GM21619 (cell line): ENCODE results near the gene GSG1L.

Experiments used
- ATAC-seq: cut with Tn5 transposase; IDR thresholded peaks from one replicate; pipeline ENCODE4 v1.9.1; 2021; ENCODE audit not compliant: unreplicated experiment

Gene GSG1L

GRCh38 chr16:27742333-27742732 is 321.2 kb downstream of the GSG1L start:
- no peak for ATAC-seq

GRCh38 chr16:27740496-27741201 is 322.9 kb downstream of the GSG1L start:
- ATAC-seq, result no peak

GRCh38 chr16:27739606-27740357 is 323.7 kb downstream of the GSG1L start:
- ATAC-seq, result no peak

- no peak for ATAC-seq
These were observed 324.9 kb downstream of the GSG1L start for GRCh38 chr16:27738596-27738995.
